Measurements from ENCODE around the gene MAPT. TPM values are rescaled to one million over a fixed set of nuclear protein-coding genes. Genes with fewer than 3 reads are reported as not detected.

MAPT gene
- polyA plus RNA-seq, 3 donors = 0.04 TPM; not detected in 2

- H3K27me3 Mint-ChIP-seq (ENCODE audit: low read depth in 3 of 3) = peaks cover 9 to 10% (median 9%) of the 10 kb centered on the region in 3 donors
Measured at GRCh38 chr17:45925311-45925710, 31.0 kb downstream of the MAPT start.

DNA sequence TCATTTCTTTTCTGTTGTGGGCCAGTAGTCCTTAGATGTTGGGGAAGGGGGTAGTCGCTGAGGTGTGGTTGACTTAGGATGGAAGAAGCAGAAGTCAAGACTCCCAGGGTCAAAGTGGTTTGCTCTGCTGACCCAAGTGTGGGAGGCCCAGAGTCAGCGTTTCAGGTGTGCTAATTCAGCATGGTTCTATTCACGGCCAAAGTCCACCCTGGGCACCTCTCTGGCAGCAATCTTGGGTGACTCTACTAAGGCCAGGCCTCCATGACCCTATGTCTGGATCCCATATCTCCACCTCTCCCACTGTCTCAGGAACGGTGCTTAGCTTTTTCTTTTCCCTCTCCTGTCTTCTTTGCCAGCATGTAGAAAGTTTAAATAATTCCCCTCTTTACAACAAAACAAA lies 32.9 kb downstream of the MAPT start:
- Histone ChIP-seq H2AFZ (ENCODE audit: insufficient read depth, low read depth, low read length, poor library complexity, severe bottlenecking) (no peak overlapping the region), H3K79me2 (ENCODE audit: insufficient read depth, low read length) (no peaks in the 10 kb centered on the region), H3K27me3 (ENCODE audit: control insufficient read depth in 2 of 2, insufficient read depth in 2 of 2, low read length in 2 of 2) (peaks cover 0 to 4% of the 10 kb centered on the region in 2 donors), H3K9me3 (replicated peaks in 1 of 2; ENCODE audit: control insufficient read depth in 1 of 2, insufficient read depth in 1 of 2, low read length in 2 of 2) (peaks cover 0 to 12% of the 10 kb centered on the region in 2 donors), H3K36me3 (replicated peaks in 1 of 2; ENCODE audit: control insufficient read depth in 1 of 2, insufficient read depth in 2 of 2, low read length in 2 of 2) (no peaks in the 10 kb centered on the region), H3K4me1 (ENCODE audit: control insufficient read depth in 1 of 2, insufficient read depth in 2 of 2, low read length in 2 of 2) (peaks cover 9 to 14% of the 10 kb centered on the region in 2 donors), H4K20me1 (ENCODE audit: insufficient read depth, low read length) (no peaks in the 10 kb centered on the region), H3K4me3 (replicated peaks in 1 of 3; ENCODE audit: low read depth in 2 of 3, low read length in 3 of 3) (no peak overlapping the region), H3K9ac (ENCODE audit: insufficient read depth, low read length, poor library complexity, severe bottlenecking) (no peak overlapping the region), H3K4me2 (replicated peaks; ENCODE audit: extremely low read depth, low read length, poor library complexity, severe bottlenecking) (no peak overlapping the region), H3K27ac (ENCODE audit: low read depth in 1 of 2, low read length in 2 of 2) (no peak overlapping the region)
- Mint-ChIP-seq H3K27me3 (ENCODE audit: low read depth in 3 of 3) (peaks cover 8 to 15% (median 14%) of the 10 kb centered on the region in 3 donors), H3K4me1 (peaks cover 11% of the 10 kb centered on the region), H3K9me3 (peaks cover 6 to 17% (median 12%) of the 10 kb centered on the region in 7 donors), H3K36me3 (no peaks in the 10 kb centered on the region), H3K27ac (no peak overlapping the region), H3K4me3 (no peak overlapping the region)
- TF ChIP-seq, protein P1, sequence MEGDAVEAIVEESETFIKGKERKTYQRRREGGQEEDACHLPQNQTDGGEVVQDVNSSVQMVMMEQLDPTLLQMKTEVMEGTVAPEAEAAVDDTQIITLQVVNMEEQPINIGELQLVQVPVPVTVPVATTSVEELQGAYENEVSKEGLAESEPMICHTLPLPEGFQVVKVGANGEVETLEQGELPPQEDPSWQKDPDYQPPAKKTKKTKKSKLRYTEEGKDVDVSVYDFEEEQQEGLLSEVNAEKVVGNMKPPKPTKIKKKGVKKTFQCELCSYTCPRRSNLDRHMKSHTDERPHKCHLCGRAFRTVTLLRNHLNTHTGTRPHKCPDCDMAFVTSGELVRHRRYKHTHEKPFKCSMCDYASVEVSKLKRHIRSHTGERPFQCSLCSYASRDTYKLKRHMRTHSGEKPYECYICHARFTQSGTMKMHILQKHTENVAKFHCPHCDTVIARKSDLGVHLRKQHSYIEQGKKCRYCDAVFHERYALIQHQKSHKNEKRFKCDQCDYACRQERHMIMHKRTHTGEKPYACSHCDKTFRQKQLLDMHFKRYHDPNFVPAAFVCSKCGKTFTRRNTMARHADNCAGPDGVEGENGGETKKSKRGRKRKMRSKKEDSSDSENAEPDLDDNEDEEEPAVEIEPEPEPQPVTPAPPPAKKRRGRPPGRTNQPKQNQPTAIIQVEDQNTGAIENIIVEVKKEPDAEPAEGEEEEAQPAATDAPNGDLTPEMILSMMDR (IDR thresholded peaks at IDR 0.05) = no peak
- 98% methylated on average over 4 of the region's 4 CpGs for WGBS (ENCODE audit: insufficient coverage)
- intact Hi-C loops (cut with micrococcal nuclease) = no loop called here
- no peak for DNase-seq

More at GRCh38 chr17:45925311-45925710, 31.0 kb downstream of the MAPT start:
- Histone ChIP-seq H2AFZ (ENCODE audit: insufficient read depth, low read depth, low read length, poor library complexity, severe bottlenecking) (no peak overlapping the region), H4K20me1 (ENCODE audit: insufficient read depth, low read length) (no peaks in the 10 kb centered on the region), H3K79me2 (ENCODE audit: insufficient read depth, low read length) (no peaks in the 10 kb centered on the region), H3K4me1 (ENCODE audit: control insufficient read depth in 1 of 2, insufficient read depth in 2 of 2, low read length in 2 of 2) (peaks cover 9 to 14% of the 10 kb centered on the region in 2 donors), H3K27ac (ENCODE audit: low read depth in 1 of 2, low read length in 2 of 2) (no peak overlapping the region), H3K9ac (ENCODE audit: insufficient read depth, low read length, poor library complexity, severe bottlenecking) (no peak overlapping the region), H3K36me3 (replicated peaks in 1 of 2; ENCODE audit: control insufficient read depth in 1 of 2, insufficient read depth in 2 of 2, low read length in 2 of 2) (no peaks in the 10 kb centered on the region), H3K4me2 (replicated peaks; ENCODE audit: extremely low read depth, low read length, poor library complexity, severe bottlenecking) (no peak overlapping the region), H3K27me3 (ENCODE audit: control insufficient read depth in 2 of 2, insufficient read depth in 2 of 2, low read length in 2 of 2) (no peaks in the 10 kb centered on the region), H3K4me3 (replicated peaks in 1 of 3; ENCODE audit: low read depth in 2 of 3, low read length in 3 of 3) (no peak overlapping the region), H3K9me3 (replicated peaks in 1 of 2; ENCODE audit: control insufficient read depth in 1 of 2, insufficient read depth in 1 of 2, low read length in 2 of 2) (peaks cover 0 to 12% of the 10 kb centered on the region in 2 donors)
- Mint-ChIP-seq H3K9me3 (peaks cover 6 to 17% (median 12%) of the 10 kb centered on the region in 7 donors), H3K27ac (no peak overlapping the region), H3K4me3 (no peak overlapping the region), H3K36me3 (no peaks in the 10 kb centered on the region), H3K4me1 (peaks cover 11% of the 10 kb centered on the region)
- DNase-seq = no peak
- TF ChIP-seq, protein P1 (IDR thresholded peaks at IDR 0.05) = no peak
- intact Hi-C loops (cut with micrococcal nuclease) = no loop called here
